ENCODE data around the gene CAMK2N2. TPM values are rescaled to one million over a fixed set of nuclear protein-coding genes. Genes with fewer than 3 reads are reported as not detected.
A peak's percentile ranks its signal among the peaks of the same experiment; 100 is the strongest.

The CAMK2N2 gene
- total RNA-seq, 4 donors from 2014 or later = not detected

DNA sequence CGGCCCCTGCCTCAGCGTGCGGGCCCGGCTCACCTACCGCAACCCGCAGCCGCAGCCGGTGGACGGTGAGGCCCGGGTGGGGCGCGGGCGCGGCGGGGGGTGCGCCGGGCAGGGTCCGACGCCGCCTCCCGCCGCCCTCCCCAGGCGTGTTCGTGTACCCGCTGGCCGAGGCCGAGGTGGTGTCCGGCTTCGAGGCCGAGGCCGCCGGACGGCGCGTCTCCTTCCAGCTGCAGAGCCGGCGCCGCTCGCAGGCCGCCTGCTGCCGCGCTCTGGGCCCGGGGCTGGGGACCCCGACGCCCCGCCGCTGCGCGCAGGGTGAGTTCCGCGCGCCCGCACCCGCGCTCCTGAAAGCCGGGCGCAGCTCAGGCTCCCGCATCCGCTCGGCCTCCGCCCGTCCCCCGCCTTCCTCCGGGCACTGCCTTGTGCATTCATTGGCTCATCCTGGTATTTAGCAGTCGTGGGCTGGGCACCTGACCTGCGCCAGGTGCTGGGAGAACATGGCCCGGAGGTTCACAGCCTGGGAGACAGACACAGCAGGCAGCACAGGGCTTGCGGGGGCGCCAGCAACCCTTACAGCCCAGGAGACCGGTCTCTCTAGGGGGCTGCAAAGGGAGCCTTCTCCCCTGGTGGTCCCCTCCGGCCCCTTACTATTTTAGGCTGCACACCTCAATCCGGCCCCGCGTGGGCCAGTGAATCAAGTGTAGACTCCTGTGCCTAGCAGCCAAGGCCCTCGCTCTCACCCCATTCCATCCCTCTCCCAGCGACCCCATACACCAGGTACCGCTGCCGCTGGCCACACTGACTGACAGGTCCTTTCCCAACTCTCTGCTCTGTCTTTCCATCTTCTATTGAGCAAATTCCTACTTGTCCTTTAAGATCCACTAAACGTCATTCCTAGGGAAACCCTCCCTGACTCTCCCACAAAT is 30.5 kb downstream of the CAMK2N2 start:
- H3K4me1 ChIP-seq = peaks cover 0 to 22% (median 20%) of the 10 kb centered on the region in 4 donors
- H3K36me3 ChIP-seq = no peaks in the 10 kb centered on the region
- H3K4me3 ChIP-seq = peak overlapping the region; percentile 38 to 54 (median 49)
- no peaks in the 10 kb centered on the region for H3K9me3 ChIP-seq
- no peak overlapping the region for H3K27ac ChIP-seq
- TF ChIP-seq POLR2A (IDR thresholded peaks at IDR 0.05) = no peak
- TF ChIP-seq, protein P1, sequence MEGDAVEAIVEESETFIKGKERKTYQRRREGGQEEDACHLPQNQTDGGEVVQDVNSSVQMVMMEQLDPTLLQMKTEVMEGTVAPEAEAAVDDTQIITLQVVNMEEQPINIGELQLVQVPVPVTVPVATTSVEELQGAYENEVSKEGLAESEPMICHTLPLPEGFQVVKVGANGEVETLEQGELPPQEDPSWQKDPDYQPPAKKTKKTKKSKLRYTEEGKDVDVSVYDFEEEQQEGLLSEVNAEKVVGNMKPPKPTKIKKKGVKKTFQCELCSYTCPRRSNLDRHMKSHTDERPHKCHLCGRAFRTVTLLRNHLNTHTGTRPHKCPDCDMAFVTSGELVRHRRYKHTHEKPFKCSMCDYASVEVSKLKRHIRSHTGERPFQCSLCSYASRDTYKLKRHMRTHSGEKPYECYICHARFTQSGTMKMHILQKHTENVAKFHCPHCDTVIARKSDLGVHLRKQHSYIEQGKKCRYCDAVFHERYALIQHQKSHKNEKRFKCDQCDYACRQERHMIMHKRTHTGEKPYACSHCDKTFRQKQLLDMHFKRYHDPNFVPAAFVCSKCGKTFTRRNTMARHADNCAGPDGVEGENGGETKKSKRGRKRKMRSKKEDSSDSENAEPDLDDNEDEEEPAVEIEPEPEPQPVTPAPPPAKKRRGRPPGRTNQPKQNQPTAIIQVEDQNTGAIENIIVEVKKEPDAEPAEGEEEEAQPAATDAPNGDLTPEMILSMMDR (IDR thresholded peaks at IDR 0.05) = no peak
- DNase-seq = no peak
- H3K27me3 ChIP-seq = peaks cover 0 to 24% of the 10 kb centered on the region in 2 donors

DNA sequence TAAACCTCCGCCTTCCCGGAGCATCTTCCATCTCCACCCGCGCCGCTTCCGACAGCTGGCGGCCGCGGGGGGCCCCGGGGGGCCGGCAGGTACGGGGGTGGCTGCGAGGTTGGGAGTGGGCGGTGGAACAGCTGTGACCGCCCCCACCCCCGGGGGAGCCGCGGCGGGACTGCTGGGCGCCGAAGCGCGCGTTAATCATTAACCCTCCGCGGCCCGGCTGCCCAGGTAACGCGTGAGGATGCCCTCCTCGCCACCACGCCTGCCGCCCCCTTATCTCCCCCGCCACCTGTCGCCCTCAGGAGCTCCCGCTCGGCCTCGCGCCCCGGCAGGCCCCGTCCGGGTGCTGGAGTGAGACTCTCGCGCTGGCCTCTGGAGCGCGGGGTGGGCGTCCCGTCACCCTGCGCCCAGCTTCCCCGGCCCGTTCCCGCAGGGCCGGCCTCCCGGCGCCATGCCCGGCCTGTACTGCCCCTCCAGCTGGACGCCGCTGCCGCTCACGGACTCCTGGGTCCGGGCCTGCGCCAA is 31.2 kb downstream of the CAMK2N2 start:
- Histone ChIP-seq H3K4me3 (peak overlapping the region; percentile 38 to 54 (median 49)), H3K36me3 (no peaks in the 10 kb centered on the region), H3K4me1 (peaks cover 0 to 22% (median 20%) of the 10 kb centered on the region in 4 donors), H3K9me3 (no peaks in the 10 kb centered on the region), H3K27me3 (peaks cover 0 to 24% of the 10 kb centered on the region in 2 donors), H3K27ac (no peak overlapping the region)
- no peak for DNase-seq
- TF ChIP-seq POLR2A (IDR thresholded peaks at IDR 0.05) = no peak
- TF ChIP-seq, protein P1 (IDR thresholded peaks at IDR 0.05) = no peak

DNA sequence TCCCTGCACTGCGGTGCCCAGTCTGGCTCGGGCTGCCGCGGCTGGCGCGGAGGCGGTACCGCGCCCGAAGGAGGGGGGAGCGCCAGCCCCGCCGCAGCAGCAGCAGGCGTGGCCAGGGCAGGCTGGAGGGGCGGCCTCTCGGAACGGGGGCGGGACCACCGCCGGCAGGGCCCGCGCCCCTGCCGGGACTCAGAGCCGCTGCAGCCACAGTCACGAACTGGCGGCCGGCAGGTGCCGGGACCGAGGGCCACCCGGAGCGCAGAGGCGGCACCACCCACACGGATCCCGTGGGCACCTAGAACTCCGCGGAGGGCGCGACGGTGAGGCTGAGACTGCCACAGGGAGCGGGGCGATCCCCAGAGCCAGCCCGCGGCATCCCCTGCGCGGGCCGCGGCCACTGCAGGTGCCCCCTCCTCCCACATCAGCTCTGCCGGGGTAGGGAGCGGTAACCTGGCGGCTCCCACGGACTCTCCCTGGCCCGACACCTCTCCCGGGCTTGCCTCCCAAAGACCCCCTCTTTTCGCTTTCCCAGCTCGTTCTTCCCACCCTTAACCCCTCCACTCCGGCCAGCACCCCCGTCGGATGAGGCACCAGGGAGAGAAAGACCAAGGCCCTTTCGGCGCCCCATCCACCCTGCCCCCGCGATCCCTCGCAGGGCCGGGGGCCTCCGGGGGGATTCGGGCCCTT is 31.8 kb downstream of the CAMK2N2 start, which contains the start of gene VWA5B2:
TSS of gene VWA5B2 (plus strand) at position 192 of the 687 bp plus-strand sequence. CDS start 944 bp downstream, outside the sequence.
- Histone ChIP-seq H3K36me3 (no peaks in the 10 kb centered on the region), H3K4me3 (peak within 1 kb of the TSS; percentile 38 to 54 (median 49)), H3K4me1 (peaks cover 0 to 22% (median 20%) of the 10 kb centered on the region in 4 donors), H3K27me3 (peaks cover 0 to 24% of the 10 kb centered on the region in 2 donors), H3K9me3 (no peaks in the 10 kb centered on the region), H3K27ac (no peak within 1 kb of the TSS)
- peak; percentile 62 to 80 (median 64) for DNase-seq
- TF ChIP-seq, protein P1 (IDR thresholded peaks at IDR 0.05) = peak; percentile 12 to 39 (median 31)
- TF ChIP-seq POLR2A (IDR thresholded peaks at IDR 0.05) = no peak

DNA sequence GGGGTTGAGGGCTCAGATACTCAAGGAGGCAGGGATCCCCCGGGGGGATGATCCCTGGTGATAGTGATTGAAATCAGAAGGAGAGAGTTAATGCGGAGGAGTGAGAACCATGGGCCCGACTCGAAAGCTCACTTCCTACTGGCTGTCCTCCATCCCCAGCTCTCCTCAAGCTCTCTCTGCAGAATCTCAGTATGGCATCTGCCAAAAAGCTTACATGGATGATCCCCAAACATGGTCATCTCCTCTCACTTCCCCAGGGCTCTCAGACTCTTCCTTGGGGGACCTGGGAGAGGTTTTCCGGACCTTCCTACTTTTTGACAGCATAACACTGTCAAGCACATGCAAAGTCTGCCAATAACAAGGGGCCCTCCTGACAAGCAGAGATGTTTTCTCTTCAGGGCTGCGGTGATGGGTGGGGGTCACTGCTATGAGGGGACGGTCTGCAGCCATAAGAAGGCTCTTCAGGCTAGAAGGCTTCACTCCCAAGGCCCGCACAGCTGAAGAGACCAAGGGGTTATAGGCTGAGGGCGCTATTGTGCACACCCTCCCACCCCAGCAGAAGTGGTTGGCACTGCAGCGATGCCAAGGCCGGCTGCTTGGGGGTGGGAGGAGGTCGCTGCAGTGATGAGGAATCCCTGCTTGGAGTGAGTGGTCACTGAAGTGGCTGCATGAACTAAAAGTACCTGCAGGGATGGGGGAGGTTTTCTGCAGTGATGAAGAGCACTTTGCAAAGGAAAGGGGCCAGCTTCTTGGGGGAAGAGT is 32.8 kb downstream of the CAMK2N2 start:
- TF ChIP-seq POLR2A (IDR thresholded peaks at IDR 0.05) = no peak
- TF ChIP-seq, protein P1 (IDR thresholded peaks at IDR 0.05) = no peak
- Histone ChIP-seq H3K4me3 (peak overlapping the region in 2 of 4 donors; percentile 47 to 51), H3K9me3 (no peaks in the 10 kb centered on the region), H3K36me3 (no peaks in the 10 kb centered on the region), H3K27ac (no peak overlapping the region), H3K27me3 (peaks cover 0 to 24% of the 10 kb centered on the region in 2 donors), H3K4me1 (peaks cover 0 to 22% (median 20%) of the 10 kb centered on the region in 4 donors)
- DNase-seq = no peak

DNA sequence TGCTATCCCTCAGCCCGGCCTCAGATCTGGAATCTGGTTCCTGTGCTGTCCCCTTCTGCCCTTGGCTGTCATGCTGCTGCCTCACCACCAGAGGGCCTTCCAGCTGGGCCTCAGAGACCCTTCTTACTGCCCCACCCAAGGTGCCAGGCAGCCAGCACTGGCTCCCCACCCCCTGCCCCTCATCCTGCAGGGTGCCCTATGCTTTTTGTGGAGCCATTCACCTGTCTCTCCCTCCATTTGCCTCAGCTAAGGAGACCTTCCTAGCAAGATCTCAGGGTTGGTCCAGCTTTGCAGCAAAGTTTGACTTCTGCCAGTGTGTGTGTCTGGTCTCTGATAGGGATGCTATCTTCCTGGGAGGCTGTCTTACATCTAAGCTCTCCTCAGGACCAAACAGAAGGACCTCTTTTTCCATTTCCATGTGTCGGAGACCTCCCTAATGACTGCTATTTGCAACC is 33.8 kb downstream of the CAMK2N2 start:
- H3K27ac ChIP-seq = no peak overlapping the region
- TF ChIP-seq, protein P1 (IDR thresholded peaks at IDR 0.05) = peak; percentile 50 to 85 (median 59)
- TF ChIP-seq POLR2A (IDR thresholded peaks at IDR 0.05) = no peak
- peak in 2 of 3 donors; percentile 26 to 66 for DNase-seq

More for the DNA sequence above, 33.8 kb downstream of the CAMK2N2 start:
- H3K4me3 ChIP-seq = no peak overlapping the region
- peaks cover 0 to 24% of the 10 kb centered on the region in 2 donors for H3K27me3 ChIP-seq
- H3K36me3 ChIP-seq = no peaks in the 10 kb centered on the region
- no peaks in the 10 kb centered on the region for H3K9me3 ChIP-seq
- peaks cover 0 to 22% (median 20%) of the 10 kb centered on the region in 4 donors for H3K4me1 ChIP-seq
